ENCODE measurements around the gene GRIN2A. TPM values are rescaled to one million over a fixed set of nuclear protein-coding genes. Genes with fewer than 3 reads are reported as not detected.
A peak's percentile ranks its signal among the peaks of the same experiment; 100 is the strongest.

Gene GRIN2A
- total and polyA plus RNA-seq, 8 donors = 0.06 to 9.8 (median 0.86) TPM

GRCh38 chr16:10121491-10121890, 60.7 kb downstream of the GRIN2A start:
- Histone ChIP-seq H3K36me3 (no peaks in the 10 kb centered on the region), H3K27ac (peak overlapping the region in 2 of 5 donors; percentile 62 to 70), H3K27me3 (no peaks in the 10 kb centered on the region), H3K4me1 (peaks cover 6 to 28% (median 19%) of the 10 kb centered on the region in 4 donors), H3K4me3 (no peak overlapping the region), H3K9me3 (no peaks in the 10 kb centered on the region)
- 5 to 25% (median 13%) methylated on average over 2 of the region's 2 CpGs for WGBS, 5 donors
- DNase-seq = peak in 1 of 2 donors; percentile 70
- intact Hi-C loops (cut with DNase I; ENCODE audit: low total_unique reads) = no loop called here
- TF ChIP-seq POLR2A (IDR thresholded peaks at IDR 0.05) (no peak), POLR2AphosphoS5 (IDR thresholded peaks at IDR 0.05) (peak in 1 of 3 donors; percentile 55)

- Histone ChIP-seq H3K4me3 (no peak overlapping the region), H3K36me3 (no peaks in the 10 kb centered on the region), H3K27ac (peak overlapping the region in 2 of 5 donors; percentile 62 to 70), H3K27me3 (no peaks in the 10 kb centered on the region), H3K9me3 (no peaks in the 10 kb centered on the region), H3K4me1 (peaks cover 6 to 28% (median 19%) of the 10 kb centered on the region in 4 donors)
- TF ChIP-seq POLR2A (IDR thresholded peaks at IDR 0.05) = no peak
- TF ChIP-seq EP300 (IDR thresholded peaks at IDR 0.05) = no peak
- TF ChIP-seq POLR2AphosphoS5 (IDR thresholded peaks at IDR 0.05) = no peak
- no peak for TF ChIP-seq CTCF (IDR thresholded peaks at IDR 0.05)
- WGBS, 5 donors = 61 to 85% (median 75%) methylated on average over 4 of the region's 4 CpGs
- no peak for DNase-seq
- intact Hi-C loops (cut with DNase I; ENCODE audit: low total_unique reads) = no loop called here
These were observed 61.3 kb downstream of the GRIN2A start for GRCh38 chr16:10120953-10121352.

- WGBS, 5 donors = 43 to 58% (median 53%) methylated on average over 4 of the region's 4 CpGs
- TF ChIP-seq POLR2AphosphoS5 (IDR thresholded peaks at IDR 0.05) (peak in 2 of 3 donors; percentile 4 to 30), CTCF (IDR thresholded peaks at IDR 0.05) (no peak), EP300 (IDR thresholded peaks at IDR 0.05) (no peak), POLR2A (IDR thresholded peaks at IDR 0.05) (no peak)
- Histone ChIP-seq H3K4me1 (peaks cover 0 to 10% (median 3%) of the 10 kb centered on the region in 4 donors), H3K9me3 (no peaks in the 10 kb centered on the region), H3K27me3 (no peaks in the 10 kb centered on the region), H3K4me3 (no peak overlapping the region), H3K27ac (peak overlapping the region in 4 of 5 donors; percentile 16 to 70 (median 54)), H3K36me3 (no peaks in the 10 kb centered on the region)
- intact Hi-C loops (cut with DNase I; ENCODE audit: low total_unique reads) = no loop called here
- no peak for DNase-seq
These were observed 67.8 kb downstream of the GRIN2A start for GRCh38 chr16:10114409-10114808.

DNA sequence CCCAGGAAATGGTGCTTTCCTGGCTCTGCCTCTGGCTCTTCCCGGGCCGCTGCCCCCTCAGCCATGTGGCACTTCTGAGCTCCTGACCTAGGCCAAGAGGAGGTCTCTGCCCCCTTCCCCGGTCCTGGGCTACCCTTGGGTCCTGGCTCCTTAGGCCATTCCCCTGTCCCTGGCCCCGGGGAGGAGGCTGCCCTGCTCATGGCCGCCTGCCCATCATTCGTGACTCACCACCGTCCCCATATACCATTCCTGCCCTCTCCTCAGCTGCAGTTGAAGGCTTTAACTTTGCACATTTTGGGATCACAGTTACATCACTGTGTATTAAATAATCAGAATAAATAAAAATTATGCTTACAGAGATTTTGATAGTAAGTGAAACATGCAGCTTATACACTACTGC, 69.0 kb downstream of the GRIN2A start:
- Histone ChIP-seq H3K4me3 (no peak overlapping the region), H3K36me3 (no peaks in the 10 kb centered on the region), H3K9me3 (no peaks in the 10 kb centered on the region), H3K27me3 (no peaks in the 10 kb centered on the region), H3K27ac (no peak overlapping the region), H3K4me1 (peaks cover 0 to 10% (median 3%) of the 10 kb centered on the region in 4 donors)
- DNase-seq = no peak
- TF ChIP-seq POLR2AphosphoS5 (IDR thresholded peaks at IDR 0.05) (no peak), EP300 (IDR thresholded peaks at IDR 0.05) (no peak), POLR2A (IDR thresholded peaks at IDR 0.05) (no peak), CTCF (IDR thresholded peaks at IDR 0.05) (no peak)
- 73 to 84% (median 81%) methylated on average over 5 to 7 of the region's 7 CpGs for WGBS, 5 donors
- intact Hi-C loops (cut with DNase I; ENCODE audit: low total_unique reads) = no loop called here

- H3K4me1 ChIP-seq = peaks cover 0 to 10% (median 3%) of the 10 kb centered on the region in 4 donors
- H3K4me3 ChIP-seq = no peak overlapping the region
- no peaks in the 10 kb centered on the region for H3K9me3 ChIP-seq
- no peaks in the 10 kb centered on the region for H3K36me3 ChIP-seq
- intact Hi-C loops (cut with DNase I; ENCODE audit: low total_unique reads) = no loop called here
- TF ChIP-seq EP300 (IDR thresholded peaks at IDR 0.05) (no peak), POLR2AphosphoS5 (IDR thresholded peaks at IDR 0.05) (no peak), CTCF (IDR thresholded peaks at IDR 0.05) (no peak), POLR2A (IDR thresholded peaks at IDR 0.05) (no peak)
- no peak for DNase-seq
- no peaks in the 10 kb centered on the region for H3K27me3 ChIP-seq
- no peak overlapping the region for H3K27ac ChIP-seq
- WGBS, 5 donors = 77 to 94% (median 89%) methylated on average over 4 to 5 of the region's 5 CpGs
These were observed 70.2 kb downstream of the GRIN2A start for GRCh38 chr16:10112021-10112420.
